Trophoblast cell (in vitro differentiated cells and primary cell): ENCODE measurements around the gene ESRP2.

Experiments
- DNase-seq, 2 donors: peaks; one replicate each; pipeline ENCODE4 v3.0.0-alpha.2; 2016
- H2AFZ ChIP-seq: 2 replicates; pipeline ENCODE4 v1.6.1; 2013; ENCODE audit warnings: low read length, moderate library complexity, mild to moderate bottlenecking; ENCODE audit not compliant: insufficient read depth, poor library complexity
- H2AK5ac ChIP-seq: 2 replicates; pipeline ENCODE4 v1.6.1; 2013; ENCODE audit warnings: mild to moderate bottlenecking, low read length
- H2BK120ac ChIP-seq: 2 replicates; pipeline ENCODE4 v1.6.1; 2013; ENCODE audit warnings: low read length, mild to moderate bottlenecking, moderate library complexity; ENCODE audit not compliant: insufficient read depth, poor library complexity
- H2BK12ac ChIP-seq: 2 replicates; pipeline ENCODE4 v1.6.1; 2013; ENCODE audit warnings: mild to moderate bottlenecking, low read length, moderate library complexity
- H2BK5ac ChIP-seq: 2 replicates; pipeline ENCODE4 v1.6.1; 2013; ENCODE audit warnings: low read length, low read depth, moderate library complexity, mild to moderate bottlenecking; ENCODE audit not compliant: poor library complexity
- H3K14ac ChIP-seq: 2 replicates; pipeline ENCODE4 v1.6.1; 2013; ENCODE audit warnings: mild to moderate bottlenecking, low read length
- H3K18ac ChIP-seq: 2 replicates; pipeline ENCODE4 v1.6.1; 2013; ENCODE audit warnings: mild to moderate bottlenecking, low read length
- H3K23ac ChIP-seq: 2 replicates; pipeline ENCODE4 v1.6.1; 2013; ENCODE audit warnings: low read length
- H3K27ac ChIP-seq: 2 replicates; pipeline ENCODE4 v1.5.1; 2013; ENCODE audit warnings: low read depth, mild to moderate bottlenecking, inconsistent platforms, low read length, moderate library complexity
- H3K27me3 ChIP-seq: 2 replicates; pipeline ENCODE4 v1.6.1; 2013; ENCODE audit warnings: inconsistent platforms, mild to moderate bottlenecking, low read length, moderate library complexity; ENCODE audit not compliant: insufficient read depth
- H3K36me3 ChIP-seq, 2 experiments: 1 replicate in 1 of 2; 2 replicates in 1 of 2; pipeline ENCODE4 v1.6.1; 2013; ENCODE audit warnings: low read length in 2 of 2, mild to moderate bottlenecking in 2 of 2, moderate library complexity in 1 of 2; ENCODE audit not compliant: insufficient read depth in 2 of 2, control insufficient read depth in 1 of 2
- H3K4ac ChIP-seq: 2 replicates; pipeline ENCODE4 v1.6.1; 2013; ENCODE audit warnings: low read depth, mild to moderate bottlenecking, low read length, moderate library complexity
- H3K4me1 ChIP-seq, 2 experiments: 1 replicate in 1 of 2; 2 replicates in 1 of 2; pipeline ENCODE4 v1.6.1; 2013; ENCODE audit warnings: low read length in 2 of 2, mild to moderate bottlenecking in 2 of 2, moderate library complexity in 1 of 2; ENCODE audit not compliant: insufficient read depth in 2 of 2, control insufficient read depth in 1 of 2
- H3K4me2 ChIP-seq: 2 replicates; pipeline ENCODE4 v1.6.1; 2013; ENCODE audit warnings: inconsistent platforms, mild to moderate bottlenecking, low read length, moderate library complexity
- H3K4me3 ChIP-seq: 2 replicates; pipeline ENCODE4 v1.5.1; 2013; ENCODE audit warnings: mild to moderate bottlenecking, low read depth, low read length, inconsistent platforms
- H3K79me1 ChIP-seq: one replicate; pipeline ENCODE4 v1.6.1; 2013; ENCODE audit warnings: low read length
- H3K79me2 ChIP-seq: 2 replicates; pipeline ENCODE4 v1.6.1; 2013; ENCODE audit warnings: low read length, mild to moderate bottlenecking; ENCODE audit not compliant: control insufficient read depth, insufficient read depth, poor library complexity
- H3K9ac ChIP-seq: 2 replicates; pipeline ENCODE4 v1.6.1; 2013; ENCODE audit warnings: mild to moderate bottlenecking, low read length
- H3K9me3 ChIP-seq: 2 replicates; pipeline ENCODE4 v1.6.1; 2013; ENCODE audit warnings: low read depth, mild to moderate bottlenecking, control low read depth, inconsistent platforms, low read length; ENCODE audit not compliant: insufficient read depth
- H4K12ac ChIP-seq: 2 replicates; pipeline ENCODE4 v1.6.1; 2013; ENCODE audit warnings: low read depth, mild to moderate bottlenecking, low read length, moderate library complexity
- H4K8ac ChIP-seq: 2 replicates; pipeline ENCODE4 v1.6.1; 2013; ENCODE audit warnings: low read depth, mild to moderate bottlenecking, low read length, moderate library complexity
- H4K91ac ChIP-seq: one replicate; pipeline ENCODE4 v1.6.1; 2013; ENCODE audit warnings: low read depth, mild to moderate bottlenecking, low read length, moderate library complexity
- WGBS: extraction: QIAGEN DNeasy Blood & Tissue Kit; methylation state at CpG from one replicate; pipeline ENCODE4 v1.1.7; 2013; ENCODE audit warnings: missing lambda C conversion rate; ENCODE audit not compliant: insufficient read length, insufficient coverage; ENCODE audit errors: extremely low coverage; 5-methylcytosine and 5-hydroxymethylcytosine counted together

ESRP2 gene

DNA sequence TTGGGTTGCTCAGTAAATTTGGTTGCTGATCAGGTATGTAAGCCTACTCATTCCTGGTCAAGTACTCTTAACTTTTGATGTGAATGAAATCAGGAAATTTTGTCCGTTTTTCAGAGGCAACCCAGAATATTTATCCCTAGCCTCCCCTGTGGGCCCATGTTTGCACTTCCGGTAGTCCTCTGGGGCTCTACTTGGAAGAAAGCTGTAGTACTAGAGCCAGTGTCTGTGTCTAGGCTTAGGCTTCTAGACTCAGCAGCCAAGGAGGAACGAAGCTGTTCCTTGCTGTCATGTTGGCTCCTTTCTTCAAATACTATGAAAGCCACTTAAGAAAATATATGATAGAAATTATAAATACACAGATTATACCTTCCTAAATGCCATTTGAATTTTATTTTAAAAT, 21.2 kb downstream of the ESRP2 start:
- Histone ChIP-seq H3K79me1 (no peaks in the 10 kb centered on the region), H3K9me3 (no peaks in the 10 kb centered on the region), H2BK5ac (no peak overlapping the region), H2AFZ (no peak overlapping the region), H3K4me2 (no peak overlapping the region), H3K4me3 (no peak overlapping the region), H2BK12ac (no peak overlapping the region), H4K91ac (no peak overlapping the region), H3K9ac (no peak overlapping the region), H3K4ac (no peak overlapping the region), H2AK5ac (no peak overlapping the region), H3K27ac (no peak overlapping the region), H3K14ac (no peak overlapping the region), H4K8ac (no peak overlapping the region), H3K23ac (no peak overlapping the region), H3K27me3 (no peaks in the 10 kb centered on the region), H3K4me1 (no peaks in the 10 kb centered on the region), H3K36me3 (no peaks in the 10 kb centered on the region), H3K79me2 (no peaks in the 10 kb centered on the region), H2BK120ac (no peak overlapping the region), H3K18ac (no peak overlapping the region), H4K12ac (no peak overlapping the region)
- no peak for DNase-seq
- no CpG with 5 or more reads among the region's 3 CpGs for WGBS

DNA sequence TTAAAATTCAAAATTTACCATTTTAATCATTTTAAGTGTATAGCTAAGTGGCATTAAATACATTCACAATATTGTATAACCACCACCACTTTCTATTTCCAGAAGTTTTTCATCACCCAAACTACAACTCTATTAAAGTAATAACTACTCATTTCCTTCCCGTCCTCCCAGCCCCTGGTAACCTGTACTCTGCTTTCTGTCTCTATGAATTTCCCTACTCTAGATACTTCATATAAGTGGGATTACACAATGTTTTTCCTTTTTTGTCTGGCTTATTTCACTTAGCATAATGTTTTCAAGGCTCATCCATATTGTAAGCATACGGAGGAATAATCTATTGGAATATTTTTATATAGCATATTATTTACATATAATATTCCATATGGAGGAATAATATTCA, 29.7 kb downstream of the ESRP2 start:
- no peak overlapping the region for H4K8ac ChIP-seq
- WGBS, result no CpG with 5 or more reads among the region's 2 CpGs
- no peak overlapping the region for H3K4me3 ChIP-seq
- no peak overlapping the region for H2BK5ac ChIP-seq
- no peak overlapping the region for H3K14ac ChIP-seq
- no peak overlapping the region for H3K27ac ChIP-seq
- H4K91ac ChIP-seq, result no peak overlapping the region
- H2BK12ac ChIP-seq, result no peak overlapping the region
- H3K9me3 ChIP-seq, result no peaks in the 10 kb centered on the region
- no peak overlapping the region for H3K23ac ChIP-seq
- peaks cover 0 to 2% of the 10 kb centered on the region in 2 experiments for H3K36me3 ChIP-seq
- no peak overlapping the region for H2AFZ ChIP-seq
- H3K4me1 ChIP-seq, result no peaks in the 10 kb centered on the region
- H3K18ac ChIP-seq, result no peak overlapping the region
- no peak overlapping the region for H2BK120ac ChIP-seq
- no peak for DNase-seq
- H3K4ac ChIP-seq, result no peak overlapping the region
- H4K12ac ChIP-seq, result no peak overlapping the region
- H2AK5ac ChIP-seq, result no peak overlapping the region
- H3K79me2 ChIP-seq, result no peaks in the 10 kb centered on the region
- H3K9ac ChIP-seq, result no peak overlapping the region
- no peak overlapping the region for H3K4me2 ChIP-seq
- no peaks in the 10 kb centered on the region for H3K27me3 ChIP-seq
- H3K79me1 ChIP-seq, result no peaks in the 10 kb centered on the region

DNA sequence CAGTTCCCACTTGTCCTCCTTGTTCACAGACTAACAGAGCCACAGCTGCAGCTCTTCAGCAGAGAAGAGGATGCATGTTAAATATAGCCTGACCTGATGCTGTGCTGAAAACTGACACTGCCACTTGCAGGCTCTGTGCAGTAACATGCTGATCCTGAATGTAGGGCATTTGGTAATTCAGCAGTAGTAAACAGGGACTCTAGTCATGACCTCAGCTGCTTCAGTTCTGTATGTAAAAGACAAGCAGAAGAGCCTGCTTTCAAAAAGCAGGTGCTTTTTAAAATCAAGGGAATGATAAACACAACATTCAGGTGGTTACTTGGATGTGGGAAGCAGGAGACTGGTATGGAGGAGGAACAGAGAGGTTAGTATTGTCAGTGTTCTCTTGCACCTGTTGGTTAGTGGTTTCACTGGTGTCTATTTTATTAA, 33.8 kb downstream of the ESRP2 start:
- Histone ChIP-seq H3K27ac (no peak overlapping the region), H4K8ac (no peak overlapping the region), H3K27me3 (no peaks in the 10 kb centered on the region), H4K12ac (no peak overlapping the region), H3K79me2 (no peaks in the 10 kb centered on the region), H3K9me3 (no peaks in the 10 kb centered on the region), H3K9ac (no peak overlapping the region), H3K18ac (no peak overlapping the region), H2BK12ac (no peak overlapping the region), H2AFZ (no peak overlapping the region), H2AK5ac (no peak overlapping the region), H2BK5ac (no peak overlapping the region), H3K14ac (no peak overlapping the region), H3K4me2 (no peak overlapping the region), H2BK120ac (no peak overlapping the region), H3K79me1 (no peaks in the 10 kb centered on the region), H3K23ac (no peak overlapping the region), H3K36me3 (peaks cover 0 to 2% of the 10 kb centered on the region in 2 experiments), H4K91ac (no peak overlapping the region), H3K4ac (no peak overlapping the region), H3K4me1 (no peaks in the 10 kb centered on the region), H3K4me3 (no peak overlapping the region)
- no peak for DNase-seq

DNA sequence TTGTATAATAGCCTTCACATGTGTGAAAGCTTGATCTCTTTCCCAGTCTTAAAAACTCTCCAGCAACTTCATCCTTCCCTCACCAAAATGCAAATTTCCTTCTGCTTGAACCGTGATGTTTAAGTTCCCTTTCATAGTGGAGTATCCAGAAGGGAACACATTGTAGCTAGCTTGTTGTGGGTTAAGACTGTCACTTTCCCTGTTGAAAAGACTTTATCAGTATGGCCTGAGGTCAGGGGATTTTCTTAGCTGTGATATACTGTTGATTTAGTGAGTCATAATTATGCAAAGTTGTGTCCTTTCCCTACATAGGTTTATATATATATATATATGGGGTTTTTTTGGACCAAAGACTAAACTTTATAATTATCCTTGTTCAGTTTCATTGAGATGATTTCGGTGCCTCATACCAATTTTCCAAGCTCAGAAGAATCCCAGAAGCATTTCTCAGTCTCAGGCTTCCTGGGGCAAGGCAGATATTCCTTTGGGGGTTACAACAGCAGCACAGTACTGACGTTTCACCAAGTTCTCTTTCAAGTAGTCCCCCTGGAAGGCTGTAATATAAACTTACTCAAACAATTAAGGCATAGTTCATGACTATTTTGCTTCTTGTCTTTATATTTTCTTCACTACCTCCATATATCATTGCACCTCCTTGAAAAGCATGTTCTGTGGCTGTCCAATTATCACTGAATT, 35.7 kb downstream of the ESRP2 start:
- Histone ChIP-seq H3K9me3 (no peaks in the 10 kb centered on the region), H2AK5ac (no peak overlapping the region), H2BK5ac (no peak overlapping the region), H3K4ac (no peak overlapping the region), H3K9ac (no peak overlapping the region), H3K4me2 (no peak overlapping the region), H2BK12ac (no peak overlapping the region), H3K27ac (no peak overlapping the region), H4K91ac (no peak overlapping the region), H3K79me2 (no peaks in the 10 kb centered on the region), H3K79me1 (no peaks in the 10 kb centered on the region), H3K27me3 (no peaks in the 10 kb centered on the region), H3K36me3 (peaks cover 0 to 2% of the 10 kb centered on the region in 2 experiments), H3K18ac (no peak overlapping the region), H2BK120ac (no peak overlapping the region), H4K8ac (no peak overlapping the region), H3K23ac (no peak overlapping the region), H3K14ac (no peak overlapping the region), H3K4me1 (no peaks in the 10 kb centered on the region), H3K4me3 (no peak overlapping the region), H2AFZ (no peak overlapping the region), H4K12ac (no peak overlapping the region)
- no peak for DNase-seq
- no CpG with 5 or more reads among the region's 3 CpGs for WGBS
